Measurements from ENCODE around the gene NSG1.

Gene NSG1

GRCh38 chr4:4396628-4397440, 9.9 kb downstream of the NSG1 start:
- no peak for DNase-seq

GRCh38 chr4:4397441-4397819, 10.5 kb downstream of the NSG1 start:
- DNase-seq: no peak

GRCh38 chr4:4398430-4398829, 11.5 kb downstream of the NSG1 start:
- DNase-seq: no peak

- no peak for DNase-seq
These were observed 14.1 kb downstream of the NSG1 start for GRCh38 chr4:4401036-4401435.

GRCh38 chr4:4402966-4403365, 16.1 kb downstream of the NSG1 start:
- no peak for DNase-seq

GRCh38 chr4:4405358-4405962, 18.6 kb downstream of the NSG1 start:
- DNase-seq: no peak

- no peak for DNase-seq
These were observed 19.8 kb downstream of the NSG1 start for GRCh38 chr4:4406455-4407298.

- DNase-seq: no peak
These were observed 20.6 kb downstream of the NSG1 start for GRCh38 chr4:4407299-4408131.

GRCh38 chr4:4408132-4408523, 21.2 kb downstream of the NSG1 start:
- no peak for DNase-seq

GRCh38 chr4:4408576-4409335, 21.9 kb downstream of the NSG1 start:
- no peak for DNase-seq

GRCh38 chr4:4409416-4410115, 22.7 kb downstream of the NSG1 start:
- DNase-seq: no peak

- DNase-seq: no peak
These were observed 23.4 kb downstream of the NSG1 start for GRCh38 chr4:4410271-4410670.

GRCh38 chr4:4411906-4412305, 25.0 kb downstream of the NSG1 start:
- no peak for DNase-seq

GRCh38 chr4:4412641-4413372, 25.9 kb downstream of the NSG1 start:
- no peak for DNase-seq

GRCh38 chr4:4413373-4413725, 26.4 kb downstream of the NSG1 start:
- DNase-seq: no peak

GRCh38 chr4:4413806-4414205, 26.9 kb downstream of the NSG1 start:
- no peak for DNase-seq

GRCh38 chr4:4415107-4415805, 28.4 kb downstream of the NSG1 start:
- DNase-seq: no peak

- no peak for DNase-seq
These were observed 29.2 kb downstream of the NSG1 start for GRCh38 chr4:4415806-4416805.

GRCh38 chr4:4416981-4417380, 30.1 kb downstream of the NSG1 start:
- no peak for DNase-seq
